NCI-H446 (cell line): Measurements from ENCODE around the gene ATP2A3.

Experiments used
- DNase-seq, 2 experiments: peaks; one replicate each; lab custom pipeline; 2025; lab: John Stamatoyannopoulos, UW

Gene ATP2A3

GRCh38 chr17:3973495-3974137 is 9.4 kb upstream of the ATP2A3 start:
- no peak for DNase-seq

GRCh38 chr17:3972931-3973330 is 8.7 kb upstream of the ATP2A3 start:
- DNase-seq = no peak

- no peak for DNase-seq
Observed at GRCh38 chr17:3972281-3972731, 8.1 kb upstream of the ATP2A3 start.

GRCh38 chr17:3970668-3971067 is 6.4 kb upstream of the ATP2A3 start:
- DNase-seq = no peak

GRCh38 chr17:3969963-3970362 is 5.7 kb upstream of the ATP2A3 start:
- no peak for DNase-seq

GRCh38 chr17:3968886-3969524 is 4.8 kb upstream of the ATP2A3 start:
- DNase-seq = no peak

GRCh38 chr17:3968015-3968414 is 3.8 kb upstream of the ATP2A3 start:
- DNase-seq = no peak

- no peak for DNase-seq
Observed at GRCh38 chr17:3966720-3967363, 2.6 kb upstream of the ATP2A3 start.

GRCh38 chr17:3965118-3965800 is 1.0 kb upstream of the ATP2A3 start:
- no peak for DNase-seq

- DNase-seq = no peak
Observed at GRCh38 chr17:3963237-3964201, 718 bp downstream of the ATP2A3 start.

GRCh38 chr17:3962965-3963236 is 1.3 kb downstream of the ATP2A3 start:
- no peak for DNase-seq

GRCh38 chr17:3962217-3962964 is 1.8 kb downstream of the ATP2A3 start:
- DNase-seq = no peak

GRCh38 chr17:3961564-3962047 is 2.6 kb downstream of the ATP2A3 start:
- DNase-seq = no peak

GRCh38 chr17:3960764-3961163 is 3.5 kb downstream of the ATP2A3 start:
- no peak for DNase-seq

- no peak for DNase-seq
Observed at GRCh38 chr17:3959921-3960601, 4.2 kb downstream of the ATP2A3 start.

- DNase-seq = no peak
Observed at GRCh38 chr17:3959295-3959899, 4.8 kb downstream of the ATP2A3 start.

- DNase-seq = no peak
Observed at GRCh38 chr17:3957735-3958599, 6.3 kb downstream of the ATP2A3 start.

GRCh38 chr17:3956983-3957382 is 7.3 kb downstream of the ATP2A3 start:
- no peak for DNase-seq
